ENCODE data around the gene FER.

DNA sequence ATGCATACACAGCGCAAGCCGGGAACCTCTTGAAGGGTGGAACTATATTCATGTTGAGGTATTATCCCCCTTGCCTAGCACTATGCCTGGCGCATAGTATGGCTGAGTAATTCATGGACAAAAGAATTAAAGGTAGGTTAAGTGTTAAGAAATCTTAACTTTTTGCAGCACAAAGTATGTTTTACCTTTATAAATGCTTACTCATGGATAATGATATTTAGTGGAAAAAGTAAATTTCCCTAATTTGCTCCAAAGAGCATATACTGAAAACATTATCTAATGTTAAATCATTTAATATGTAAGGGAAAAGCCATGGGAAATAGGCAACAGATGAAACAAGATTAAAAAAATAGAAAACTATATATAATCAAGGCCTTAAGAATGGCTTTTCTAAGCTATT lies 365.9 kb downstream of the FER start:
- TF ChIP-seq, protein P1, sequence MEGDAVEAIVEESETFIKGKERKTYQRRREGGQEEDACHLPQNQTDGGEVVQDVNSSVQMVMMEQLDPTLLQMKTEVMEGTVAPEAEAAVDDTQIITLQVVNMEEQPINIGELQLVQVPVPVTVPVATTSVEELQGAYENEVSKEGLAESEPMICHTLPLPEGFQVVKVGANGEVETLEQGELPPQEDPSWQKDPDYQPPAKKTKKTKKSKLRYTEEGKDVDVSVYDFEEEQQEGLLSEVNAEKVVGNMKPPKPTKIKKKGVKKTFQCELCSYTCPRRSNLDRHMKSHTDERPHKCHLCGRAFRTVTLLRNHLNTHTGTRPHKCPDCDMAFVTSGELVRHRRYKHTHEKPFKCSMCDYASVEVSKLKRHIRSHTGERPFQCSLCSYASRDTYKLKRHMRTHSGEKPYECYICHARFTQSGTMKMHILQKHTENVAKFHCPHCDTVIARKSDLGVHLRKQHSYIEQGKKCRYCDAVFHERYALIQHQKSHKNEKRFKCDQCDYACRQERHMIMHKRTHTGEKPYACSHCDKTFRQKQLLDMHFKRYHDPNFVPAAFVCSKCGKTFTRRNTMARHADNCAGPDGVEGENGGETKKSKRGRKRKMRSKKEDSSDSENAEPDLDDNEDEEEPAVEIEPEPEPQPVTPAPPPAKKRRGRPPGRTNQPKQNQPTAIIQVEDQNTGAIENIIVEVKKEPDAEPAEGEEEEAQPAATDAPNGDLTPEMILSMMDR (IDR thresholded peaks at IDR 0.05), result no peak
- no peak for TF ChIP-seq POLR2A (IDR thresholded peaks at IDR 0.05)
